ENCODE data around the gene SMAP1.

The SMAP1 gene

GRCh38 chr6:70846207-70846835, 178.6 kb downstream of the SMAP1 start:
- Histone ChIP-seq H3K9me3 (replicated peaks in 1 of 11) (peaks cover 0 to 12% (median 0%) of the 10 kb centered on the region in 11 experiments; a peak in 5 of 22 replicates), H4K20me1 (no peaks in the 10 kb centered on the region), H3K4me2 (no peak overlapping the region), H3K4me3 (no peak overlapping the region), H3K4me1 (peaks cover 0 to 8% (median 2%) of the 10 kb centered on the region in 10 experiments; a peak in 6 of 20 replicates), H3K27me3 (no peaks in the 10 kb centered on the region), H3K27ac (no peak overlapping the region), H3K36me3 (peaks cover 0 to 38% (median 16%) of the 10 kb centered on the region in 11 experiments; a peak in 13 of 22 replicates), H3K9ac (no peak overlapping the region)
- no peak for TF ChIP-seq Cebpa-rat (IDR thresholded peaks at IDR 0.05)

- Histone ChIP-seq H3K4me2 (no peak overlapping the region), H4K20me1 (no peaks in the 10 kb centered on the region)
Observed at GRCh38 chr6:70847106-70848084, 179.7 kb downstream of the SMAP1 start.

GRCh38 chr6:70849348-70850069, 181.8 kb downstream of the SMAP1 start:
- peaks cover 0 to 8% (median 2%) of the 10 kb centered on the region in 10 experiments; a peak in 6 of 20 replicates for H3K4me1 ChIP-seq
- TF ChIP-seq Cebpa-rat (IDR thresholded peaks at IDR 0.05): no peak
- H4K20me1 ChIP-seq: no peaks in the 10 kb centered on the region
- H3K4me3 ChIP-seq: no peak overlapping the region
- peaks cover 0 to 64% (median 23%) of the 10 kb centered on the region in 11 experiments; a peak in 19 of 22 replicates for H3K36me3 ChIP-seq
- H3K9ac ChIP-seq: no peak overlapping the region
- no peaks in the 10 kb centered on the region for H3K27me3 ChIP-seq
- peak overlapping the region in 4 of 11 experiments; percentile 0 to 36 (median 21); a peak in 2 of 22 replicates for H3K4me2 ChIP-seq
- no peak overlapping the region for H3K27ac ChIP-seq
- H3K9me3 ChIP-seq (replicated peaks in 1 of 11): peaks cover 0 to 12% (median 0%) of the 10 kb centered on the region in 11 experiments; a peak in 5 of 22 replicates

More at GRCh38 chr6:70847106-70848084, 179.7 kb downstream of the SMAP1 start:
- Histone ChIP-seq H3K4me3 (no peak overlapping the region), H3K36me3 (peaks cover 0 to 47% (median 16%) of the 10 kb centered on the region in 11 experiments; a peak in 16 of 22 replicates), H3K9me3 (replicated peaks in 1 of 11) (peaks cover 0 to 12% (median 0%) of the 10 kb centered on the region in 11 experiments; a peak in 5 of 22 replicates), H3K4me1 (peaks cover 0 to 8% (median 2%) of the 10 kb centered on the region in 10 experiments; a peak in 6 of 20 replicates), H3K27me3 (no peaks in the 10 kb centered on the region), H3K9ac (no peak overlapping the region), H3K27ac (no peak overlapping the region)
- TF ChIP-seq Cebpa-rat (IDR thresholded peaks at IDR 0.05): no peak

- H3K36me3 ChIP-seq: peaks cover 3 to 70% (median 21%) of the 10 kb centered on the region in 11 experiments; a peak in 19 of 22 replicates
- no peaks in the 10 kb centered on the region for H3K27me3 ChIP-seq
- H3K27ac ChIP-seq: no peak overlapping the region
- no peak for TF ChIP-seq Cebpa-rat (IDR thresholded peaks at IDR 0.05)
- no peaks in the 10 kb centered on the region for H4K20me1 ChIP-seq
- no peak overlapping the region for H3K9ac ChIP-seq
- H3K4me2 ChIP-seq: no peak overlapping the region
- peaks cover 0 to 9% (median 0%) of the 10 kb centered on the region in 11 experiments; a peak in 5 of 22 replicates for H3K9me3 ChIP-seq (replicated peaks in 1 of 11)
- H3K4me1 ChIP-seq: peaks cover 0 to 12% (median 2%) of the 10 kb centered on the region in 10 experiments; a peak in 6 of 20 replicates
- no peak overlapping the region for H3K4me3 ChIP-seq
Observed at GRCh38 chr6:70852667-70853246, 185.1 kb downstream of the SMAP1 start.

- Histone ChIP-seq H3K4me1 (peaks cover 0 to 6% (median 0%) of the 10 kb centered on the region in 10 experiments; a peak in 2 of 20 replicates), H3K4me3 (no peak overlapping the region), H3K27me3 (no peaks in the 10 kb centered on the region), H3K4me2 (no peak overlapping the region), H4K20me1 (no peaks in the 10 kb centered on the region), H3K9me3 (replicated peaks in 1 of 11) (no peaks in the 10 kb centered on the region), H3K9ac (no peak overlapping the region), H3K27ac (no peak overlapping the region), H3K36me3 (peaks cover 23 to 95% (median 52%) of the 10 kb centered on the region in 11 experiments)
- no peak for TF ChIP-seq Cebpa-rat (IDR thresholded peaks at IDR 0.05)
Observed at GRCh38 chr6:70857387-70858077, 189.8 kb downstream of the SMAP1 start.

GRCh38 chr6:70860045-70860444, 192.4 kb downstream of the SMAP1 start:
- H3K27ac ChIP-seq: no peak overlapping the region
- no peak overlapping the region for H3K4me3 ChIP-seq
- H3K9ac ChIP-seq: no peak overlapping the region
- H3K4me1 ChIP-seq: peaks cover 0 to 21% (median 10%) of the 10 kb centered on the region in 10 experiments; a peak in 14 of 20 replicates
- H3K9me3 ChIP-seq (replicated peaks in 1 of 11): no peaks in the 10 kb centered on the region
- no peaks in the 10 kb centered on the region for H3K27me3 ChIP-seq
- no peak for TF ChIP-seq Cebpa-rat (IDR thresholded peaks at IDR 0.05)
- H3K4me2 ChIP-seq: no peak overlapping the region
- H4K20me1 ChIP-seq: no peaks in the 10 kb centered on the region
- H3K36me3 ChIP-seq: peaks cover 17 to 78% (median 44%) of the 10 kb centered on the region in 11 experiments

GRCh38 chr6:70860920-70861319, 193.2 kb downstream of the SMAP1 start:
- H3K4me2 ChIP-seq: no peak overlapping the region
- TF ChIP-seq Cebpa-rat (IDR thresholded peaks at IDR 0.05): no peak
- H3K9me3 ChIP-seq (replicated peaks in 1 of 11): no peaks in the 10 kb centered on the region; a peak in 1 of 22 replicates
- no peak overlapping the region for H3K4me3 ChIP-seq
- peaks cover 17 to 69% (median 43%) of the 10 kb centered on the region in 11 experiments for H3K36me3 ChIP-seq
- H3K27me3 ChIP-seq: no peaks in the 10 kb centered on the region
- no peaks in the 10 kb centered on the region for H4K20me1 ChIP-seq
- H3K27ac ChIP-seq: no peak overlapping the region
- H3K9ac ChIP-seq: no peak overlapping the region
- peaks cover 0 to 21% (median 10%) of the 10 kb centered on the region in 10 experiments; a peak in 14 of 20 replicates for H3K4me1 ChIP-seq

GRCh38 chr6:70863343-70863742, 195.7 kb downstream of the SMAP1 start:
- no peak overlapping the region; a peak in 1 of 22 replicates for H3K4me2 ChIP-seq
- no peak overlapping the region for H3K9ac ChIP-seq
- H3K36me3 ChIP-seq: peaks cover 10 to 48% (median 30%) of the 10 kb centered on the region in 11 experiments; a peak in 20 of 22 replicates
- H3K27me3 ChIP-seq: no peaks in the 10 kb centered on the region
- H4K20me1 ChIP-seq: no peaks in the 10 kb centered on the region
- H3K4me3 ChIP-seq: no peak overlapping the region
- no peak overlapping the region for H3K27ac ChIP-seq
- no peaks in the 10 kb centered on the region; a peak in 1 of 22 replicates for H3K9me3 ChIP-seq (replicated peaks in 1 of 11)
- TF ChIP-seq Cebpa-rat (IDR thresholded peaks at IDR 0.05): no peak
- H3K4me1 ChIP-seq: peaks cover 0 to 15% (median 10%) of the 10 kb centered on the region in 10 experiments; a peak in 14 of 20 replicates
